HG02759 (cell line): ENCODE results near the gene PLPP4.

Experiments
- ATAC-seq: cut with Tn5 transposase; IDR thresholded peaks from one replicate; pipeline ENCODE4 v1.9.1; 2021; ENCODE audit warnings: mild to moderate bottlenecking, moderate library complexity; ENCODE audit not compliant: unreplicated experiment

Gene PLPP4

DNA sequence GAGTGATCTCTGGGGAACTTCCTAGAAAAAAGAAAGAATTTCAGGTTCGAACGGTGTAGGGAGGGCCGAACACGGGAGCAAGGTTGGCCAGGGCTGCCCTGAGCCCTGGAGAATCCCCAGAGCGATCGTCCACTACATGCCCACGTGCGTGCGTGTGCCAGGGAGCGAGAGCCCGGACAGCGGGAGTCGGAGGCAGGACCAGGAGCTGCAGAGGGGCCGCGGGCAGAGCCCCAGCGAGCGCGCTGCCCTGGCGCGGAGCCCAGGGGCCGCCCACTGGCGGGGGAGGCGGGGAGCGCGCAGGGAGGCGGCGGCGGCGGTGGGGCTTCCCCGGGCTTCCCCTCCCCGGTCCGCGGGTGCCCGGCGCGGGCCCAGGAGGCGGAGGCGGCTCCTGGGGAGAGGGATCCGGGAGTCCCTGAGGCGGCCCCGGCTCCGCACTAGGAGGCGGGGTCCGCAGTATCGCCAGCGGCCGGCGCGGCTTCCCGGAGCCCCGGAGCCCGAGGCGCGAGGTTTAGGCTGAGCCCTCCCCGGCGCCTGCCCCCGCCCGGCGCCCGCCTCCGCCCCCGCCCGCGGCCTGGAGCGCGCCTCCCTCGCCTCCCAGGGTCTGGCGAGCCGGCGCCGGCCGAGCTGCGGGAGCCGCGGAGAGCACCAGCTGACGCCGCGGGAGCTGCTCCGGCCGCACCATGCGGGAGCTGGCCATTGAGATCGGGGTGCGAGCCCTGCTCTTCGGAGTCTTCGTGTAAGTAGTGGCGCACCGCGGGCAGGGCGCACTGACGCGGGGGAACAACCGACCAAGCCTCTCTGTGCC lies at the start of gene PLPP4:
PLPP4 (plus strand) TSS at position 602 of the 805 bp plus-strand sequence; CDS start at position 681, 79 bp downstream.
- ATAC-seq = peak; percentile 58

DNA sequence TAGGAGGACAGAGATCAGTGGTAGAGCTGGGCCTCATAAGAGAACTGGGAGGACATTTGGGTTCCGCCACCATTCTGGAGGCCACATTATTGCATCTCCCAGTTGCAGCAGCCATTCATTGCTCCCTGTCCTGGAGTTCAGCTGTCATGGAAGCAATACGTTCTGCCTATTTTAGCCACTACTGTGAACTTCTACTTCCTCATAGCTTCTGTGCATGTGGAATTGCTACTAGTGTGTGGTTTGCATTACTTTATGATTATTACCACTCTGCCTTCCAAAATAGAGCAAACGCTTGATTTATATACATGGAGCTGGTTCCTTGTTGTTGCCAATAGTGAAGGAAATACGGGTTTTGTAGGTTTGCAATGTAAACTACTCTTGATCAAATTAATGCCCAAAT lies 47.2 kb upstream of the PLPP4 start:
- no peak for ATAC-seq

DNA sequence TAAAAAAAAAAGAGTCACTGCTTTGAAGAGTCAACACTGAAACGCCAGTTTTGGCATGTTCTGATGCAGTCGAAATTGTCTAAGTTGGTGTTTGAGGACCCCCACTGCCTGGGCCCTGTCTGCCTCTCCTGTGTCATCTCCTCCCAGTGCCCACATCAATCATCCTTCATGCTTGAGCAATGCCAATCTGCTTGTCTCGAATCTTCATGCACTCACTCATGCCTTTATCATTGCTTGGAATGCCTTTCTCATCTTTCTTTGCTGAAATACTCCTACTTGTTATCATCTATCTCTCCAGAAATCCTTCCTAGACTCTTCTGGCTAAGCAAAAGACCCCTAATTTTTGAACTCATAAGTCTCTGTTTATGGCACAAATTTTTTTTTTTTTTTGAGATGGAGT lies 42.1 kb upstream of the PLPP4 start:
- no peak for ATAC-seq

DNA sequence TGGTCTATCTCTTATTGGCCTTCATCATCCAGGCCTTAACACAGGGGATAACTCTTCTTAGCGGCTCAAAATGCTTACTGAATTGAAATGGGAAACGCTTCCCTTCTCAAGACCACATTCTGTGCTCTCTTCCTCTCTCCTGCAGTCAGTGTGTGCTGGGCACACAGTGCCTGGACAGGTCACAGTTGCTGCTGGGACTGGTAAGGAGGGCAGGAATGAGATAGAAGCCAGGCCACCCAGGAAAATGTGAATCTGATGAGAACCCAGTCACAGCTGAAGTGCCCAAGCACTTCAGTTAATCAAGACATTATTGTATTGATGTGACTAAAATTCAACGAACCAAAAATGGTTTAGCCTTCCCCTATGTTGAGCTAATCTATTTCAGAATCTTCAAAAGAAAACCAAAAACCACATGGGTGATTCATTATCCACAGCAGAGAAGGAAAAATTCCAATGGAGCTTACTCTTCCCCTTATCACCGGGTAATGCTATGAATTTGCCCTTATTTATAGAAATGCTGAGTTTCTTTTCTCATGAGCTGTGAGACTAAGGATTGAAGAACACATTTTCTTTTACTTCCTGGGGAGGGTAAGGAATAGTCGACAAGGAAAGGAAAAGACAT lies 41.2 kb upstream of the PLPP4 start:
- ATAC-seq = no peak

DNA sequence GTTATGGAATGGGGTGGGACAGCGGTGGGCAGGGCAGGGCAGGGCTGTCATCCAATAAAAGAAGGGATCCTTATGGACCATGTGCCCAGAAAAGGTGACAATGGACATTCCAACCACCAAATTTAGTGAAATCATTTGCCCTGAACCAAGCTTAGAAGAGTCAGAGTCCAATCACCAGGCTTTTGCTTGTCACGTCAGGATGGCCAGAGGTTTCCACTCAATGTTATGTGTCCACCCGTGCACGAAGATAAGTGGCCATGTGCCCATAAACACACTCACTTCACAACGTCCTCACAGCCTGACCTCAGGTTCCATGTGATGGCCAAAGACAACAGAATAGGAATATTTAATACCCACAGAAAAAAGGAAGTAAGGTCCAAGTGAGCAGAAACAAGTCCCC lies 36.6 kb upstream of the PLPP4 start:
- no peak for ATAC-seq

DNA sequence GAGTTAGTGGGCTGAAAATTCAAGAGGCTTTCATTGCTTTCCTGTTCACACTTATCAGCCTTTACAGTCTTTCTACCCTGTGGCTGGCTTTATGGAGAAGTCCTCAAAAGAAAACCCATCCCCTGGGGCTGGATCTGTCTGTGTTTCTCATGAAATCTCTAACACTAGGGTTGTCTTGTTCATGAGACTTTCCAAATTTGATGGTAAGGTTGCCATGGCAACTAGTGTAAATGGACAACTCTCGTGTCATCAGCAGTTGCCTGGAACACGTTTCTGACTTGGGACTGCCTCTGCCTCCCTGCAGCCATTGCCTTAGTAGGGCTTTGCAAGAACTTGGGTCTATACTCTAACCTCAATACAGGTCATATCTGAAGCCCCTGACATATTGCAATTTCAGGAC lies 35.8 kb upstream of the PLPP4 start:
- ATAC-seq = no peak

DNA sequence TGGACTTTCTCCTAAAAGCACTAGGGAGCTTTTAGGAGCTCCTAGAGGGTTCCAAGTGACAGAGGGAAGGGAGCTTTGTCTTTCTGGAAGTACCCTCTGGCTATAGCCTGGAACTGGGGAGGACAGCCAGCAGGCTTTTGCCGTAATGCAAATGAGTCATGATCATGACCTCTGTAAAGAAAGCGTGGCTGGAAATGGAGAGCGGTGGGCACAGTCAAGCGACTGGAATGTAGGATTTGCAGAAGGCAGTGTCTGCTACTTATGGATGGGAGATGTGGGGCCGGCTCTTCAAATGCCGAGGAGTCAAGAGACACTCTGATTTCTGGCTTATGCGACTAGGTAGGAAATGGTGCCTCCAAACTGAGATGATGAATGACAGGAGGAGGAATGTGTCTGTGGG lies 34.6 kb upstream of the PLPP4 start:
- no peak for ATAC-seq

DNA sequence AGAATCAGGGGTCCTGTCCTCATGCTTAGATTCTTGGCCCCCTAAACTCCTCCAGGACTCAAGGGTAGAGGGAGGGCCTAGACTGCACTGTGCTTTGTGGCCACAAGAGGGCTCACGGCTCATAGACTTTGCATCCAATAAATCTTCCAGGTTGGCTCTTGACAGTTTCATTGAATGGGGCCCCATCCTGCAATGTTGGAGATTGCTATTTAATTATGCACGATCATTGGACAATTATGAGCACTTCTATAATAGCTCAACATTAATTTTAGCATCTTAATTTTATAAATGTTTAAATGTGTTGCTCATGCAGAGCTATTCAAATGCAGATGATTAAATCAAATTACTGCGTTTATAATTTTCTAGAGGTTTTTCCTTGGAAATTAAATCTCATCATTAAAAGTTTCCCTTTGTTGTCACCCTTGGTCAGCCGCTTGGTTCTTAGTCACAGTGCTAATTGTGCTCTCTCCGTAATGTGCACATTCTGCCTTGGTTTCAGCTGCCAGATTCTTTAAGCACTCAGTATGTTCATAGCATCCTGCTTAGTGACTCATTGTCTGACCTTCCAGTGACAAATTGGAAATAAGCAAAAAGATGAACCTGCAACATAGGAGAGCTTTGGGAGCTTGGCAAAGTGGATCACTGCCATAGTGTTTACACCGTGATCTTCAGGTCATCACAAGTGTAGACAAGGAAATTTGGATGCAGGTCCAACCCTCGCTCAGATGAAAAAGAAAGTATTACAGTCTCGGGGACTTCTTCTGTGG lies 33.4 kb upstream of the PLPP4 start:
- no peak for ATAC-seq

DNA sequence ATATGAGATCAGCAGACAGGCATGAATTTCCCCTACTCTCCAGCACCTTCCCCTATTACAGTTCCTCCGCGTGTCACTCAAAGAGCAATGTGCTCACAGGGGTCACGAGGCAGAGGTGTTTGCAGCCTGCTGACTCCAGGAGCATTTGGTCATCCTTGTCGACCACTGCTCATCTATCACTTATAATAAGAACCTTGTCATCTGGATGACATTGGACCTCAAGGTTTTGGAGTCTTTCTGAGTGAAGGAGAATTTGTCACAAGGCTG lies 32.9 kb upstream of the PLPP4 start:
- ATAC-seq = no peak

DNA sequence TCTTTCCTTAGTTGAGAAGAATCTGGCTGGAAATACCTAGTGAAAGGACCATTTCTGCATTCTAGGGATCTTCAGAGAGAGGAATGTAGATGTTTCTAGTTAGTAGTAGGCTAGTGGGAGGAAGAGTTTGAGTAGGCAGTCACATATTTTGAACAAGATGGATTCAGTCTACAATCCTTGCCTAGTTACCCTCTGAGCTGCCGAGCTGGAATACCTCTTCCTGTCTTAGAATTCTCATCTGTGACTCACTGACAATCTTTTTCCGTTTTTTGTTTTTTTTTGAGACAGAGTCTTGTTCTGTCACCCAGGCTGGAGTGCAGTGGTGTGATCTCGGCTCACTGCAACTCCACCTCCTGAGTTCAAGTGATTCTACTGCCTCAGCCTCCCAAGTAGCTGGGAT lies 30.7 kb upstream of the PLPP4 start:
- ATAC-seq = no peak

DNA sequence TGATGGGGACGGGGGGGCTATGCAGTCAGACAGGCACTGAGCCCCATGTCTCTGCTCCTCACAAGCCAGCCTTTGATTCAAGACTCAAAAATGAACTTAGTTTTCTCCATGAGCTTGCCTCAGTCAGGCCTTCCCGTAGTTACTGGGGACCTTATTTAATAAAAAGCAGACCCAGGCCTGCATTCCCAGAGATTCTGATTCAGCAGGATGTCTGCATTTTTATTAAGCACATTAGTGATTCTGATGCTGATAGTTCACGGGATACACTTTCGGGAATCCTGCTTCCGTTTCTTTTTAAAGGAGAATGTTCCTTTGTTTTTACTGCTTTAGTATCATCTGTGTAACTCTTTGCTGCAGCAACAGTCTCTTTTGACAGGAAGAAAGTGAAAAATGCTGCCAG lies 28.3 kb upstream of the PLPP4 start:
- ATAC-seq = no peak

DNA sequence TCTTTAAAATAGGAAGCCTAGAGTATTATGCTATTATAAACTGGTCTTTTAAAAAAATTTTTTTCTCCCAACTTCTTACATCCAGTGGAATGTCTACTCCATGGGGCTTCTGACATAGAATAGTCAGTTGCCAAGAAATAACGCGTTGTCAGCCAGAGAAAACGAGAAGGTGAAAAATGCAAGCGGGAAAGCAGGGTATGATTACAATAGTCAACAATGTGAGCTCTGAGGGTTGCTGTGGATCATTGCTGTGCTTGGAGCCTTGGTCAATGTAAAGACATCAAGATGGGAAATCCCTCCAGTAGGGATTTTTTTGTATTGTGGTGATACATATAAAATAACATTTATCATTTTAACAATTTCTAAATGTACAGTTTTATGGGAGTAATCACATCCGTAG lies 27.6 kb upstream of the PLPP4 start:
- ATAC-seq = no peak

DNA sequence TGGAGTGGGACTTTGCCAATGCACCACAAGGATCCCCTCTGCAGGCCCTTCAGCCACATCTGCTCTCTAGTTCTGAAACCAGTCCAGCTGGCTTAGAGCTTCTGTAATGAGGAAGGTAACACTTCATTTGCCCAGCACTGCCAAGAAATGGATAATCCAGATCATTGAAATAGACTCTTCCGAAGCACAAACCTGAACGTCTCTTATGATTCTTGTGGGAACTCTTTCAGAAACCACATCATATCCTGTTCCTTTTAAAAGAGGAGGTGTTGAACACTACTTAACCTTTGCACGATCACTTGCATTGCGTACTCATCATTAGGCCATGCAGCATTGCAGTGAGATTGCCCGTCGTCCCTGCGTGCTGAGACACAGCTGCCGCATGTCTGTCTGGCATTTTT lies 25.8 kb upstream of the PLPP4 start:
- no peak for ATAC-seq

DNA sequence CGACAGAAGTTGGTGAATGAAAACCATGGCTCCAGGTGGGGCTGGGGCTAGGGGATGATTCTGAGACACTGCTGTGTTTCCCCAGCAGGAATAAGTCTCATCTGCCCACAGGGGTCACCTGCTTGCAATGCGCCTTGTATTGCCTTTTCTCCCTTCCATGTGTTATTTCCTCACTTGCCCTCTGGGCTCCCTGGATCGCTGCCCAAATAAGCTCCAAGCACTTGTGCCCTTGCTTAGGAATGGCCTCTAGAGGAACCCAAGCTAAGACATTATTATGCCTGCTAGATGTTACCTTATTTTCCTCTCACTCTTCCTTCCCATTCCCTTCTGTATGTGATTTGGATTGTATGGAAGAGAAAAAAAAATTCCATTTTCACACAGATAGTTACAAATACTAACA lies 24.8 kb upstream of the PLPP4 start:
- no peak for ATAC-seq

DNA sequence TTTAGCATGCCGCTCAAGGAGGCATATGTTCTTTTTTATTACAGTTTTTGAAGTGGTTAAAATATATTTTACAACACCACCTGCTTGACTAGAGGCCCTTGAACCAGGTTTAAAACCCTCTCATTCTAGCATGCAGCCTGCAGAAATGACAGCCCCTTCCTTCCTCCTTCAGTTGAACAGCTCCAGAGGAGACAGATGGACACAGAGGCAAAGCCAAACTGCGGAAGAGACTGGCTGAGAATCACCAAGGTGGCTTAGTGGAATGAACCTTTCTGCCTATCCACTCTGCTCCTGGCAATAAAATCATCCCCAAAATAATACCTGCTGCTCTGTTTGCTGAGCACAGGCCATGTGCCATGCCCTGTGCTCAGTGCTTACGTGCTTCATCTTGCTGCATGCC lies 23.9 kb upstream of the PLPP4 start:
- ATAC-seq = no peak

DNA sequence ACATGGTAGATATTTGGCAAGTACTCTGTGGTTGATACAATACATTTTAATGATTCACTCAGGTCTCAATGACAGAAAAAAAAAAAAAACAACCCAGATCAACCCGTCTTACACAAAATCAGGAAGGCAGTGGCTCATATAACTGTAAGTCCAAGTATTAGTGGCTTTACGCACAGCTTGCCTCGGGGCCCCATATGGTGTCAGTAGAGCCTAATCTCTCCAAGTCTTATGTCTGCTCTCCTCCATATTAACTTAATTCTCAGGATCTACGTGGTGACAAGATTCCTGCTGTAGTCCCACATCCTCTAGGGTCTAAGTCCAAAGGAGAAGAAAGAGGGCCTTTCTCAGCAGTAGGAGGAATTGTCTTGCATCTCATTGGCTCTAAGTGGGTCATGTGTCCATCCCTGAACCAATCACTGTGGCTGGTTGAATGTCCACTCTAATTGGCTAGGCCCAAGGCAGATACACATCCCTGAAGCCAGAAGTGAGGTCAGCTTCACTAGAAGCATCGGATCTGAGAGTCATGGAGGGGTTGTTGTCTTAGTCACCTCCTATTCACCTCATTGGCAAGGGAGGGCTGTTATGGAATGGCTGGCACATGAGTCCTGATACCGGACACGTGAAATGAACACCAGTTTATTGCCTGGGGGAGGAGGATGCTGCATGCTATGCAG lies 20.5 kb upstream of the PLPP4 start:
- ATAC-seq = no peak

DNA sequence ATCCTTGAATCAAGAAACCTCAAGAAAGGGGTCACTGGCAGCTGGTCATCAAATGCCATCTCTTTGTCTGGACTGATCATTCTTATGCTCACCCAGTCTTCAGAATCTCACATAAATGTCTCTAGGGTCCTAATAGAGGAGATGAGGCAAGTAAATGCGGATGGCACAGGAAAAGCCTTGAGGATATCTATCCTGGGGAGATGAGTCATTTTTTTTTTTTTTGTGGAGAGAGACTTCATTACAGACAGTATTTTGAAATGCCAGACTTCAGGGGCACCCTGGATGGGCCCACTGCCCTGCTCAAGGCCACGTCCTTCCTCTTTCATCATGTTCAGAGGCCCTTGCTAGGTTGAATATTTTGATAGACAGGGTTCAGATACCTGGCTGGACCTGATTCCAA lies 19.5 kb upstream of the PLPP4 start:
- ATAC-seq = no peak

DNA sequence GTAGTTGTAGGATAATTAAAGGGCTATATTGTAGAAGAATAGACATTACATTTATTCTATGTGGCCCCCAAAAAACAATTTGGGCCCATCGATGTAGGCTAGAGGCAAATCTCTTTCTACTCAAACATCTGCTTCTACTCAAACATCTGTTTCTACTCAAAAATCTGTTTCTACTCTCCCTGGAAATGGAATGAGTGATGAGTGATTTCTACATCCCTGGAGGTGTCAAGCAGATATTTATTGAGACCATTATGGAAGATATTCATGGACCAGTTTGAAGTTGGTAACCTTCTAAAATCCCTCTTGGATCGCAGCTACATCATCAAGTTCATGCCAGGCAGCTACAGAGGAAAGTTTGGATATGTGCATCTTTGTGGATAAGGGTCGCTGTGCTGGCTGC lies 5.1 kb upstream of the PLPP4 start:
- ATAC-seq = no peak

DNA sequence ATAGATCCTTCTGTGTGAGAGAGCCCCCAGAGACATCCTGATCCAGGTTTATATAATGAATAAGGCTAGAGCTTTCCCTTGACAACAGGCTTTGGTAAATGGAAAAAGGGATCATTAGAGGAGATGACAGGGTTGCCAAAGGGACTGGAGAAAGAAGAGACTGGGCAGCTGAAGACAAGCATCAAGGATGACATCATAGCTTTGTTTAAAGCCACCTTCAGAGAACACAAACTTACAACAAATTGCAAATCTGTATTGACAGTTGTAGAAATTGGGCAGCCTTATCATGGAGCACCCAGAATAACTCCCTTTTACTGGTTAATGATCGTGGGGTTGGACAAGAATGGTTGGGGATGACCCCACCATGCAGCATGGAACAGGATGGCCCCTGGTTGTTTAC lies 3.7 kb upstream of the PLPP4 start:
- ATAC-seq = no peak

DNA sequence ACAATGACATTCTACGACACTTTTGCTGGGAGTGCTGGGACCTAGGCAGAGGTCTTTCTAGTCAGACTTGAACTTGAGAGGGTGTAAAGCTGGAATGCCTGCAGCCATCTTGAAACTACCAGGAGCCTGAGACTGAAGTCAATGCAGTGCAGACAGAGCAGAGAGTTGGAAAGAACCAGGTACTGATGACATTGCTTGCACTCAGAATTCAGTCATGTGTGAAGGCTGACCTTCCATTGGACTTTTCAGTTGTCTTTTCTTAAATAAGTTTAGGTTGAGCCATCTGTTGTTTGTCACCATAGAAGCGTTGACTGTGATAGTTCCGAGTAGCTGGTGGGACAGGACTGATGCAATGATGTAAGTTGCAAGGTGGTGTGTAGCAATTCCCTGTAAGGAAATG lies 3.1 kb upstream of the PLPP4 start:
- no peak for ATAC-seq

DNA sequence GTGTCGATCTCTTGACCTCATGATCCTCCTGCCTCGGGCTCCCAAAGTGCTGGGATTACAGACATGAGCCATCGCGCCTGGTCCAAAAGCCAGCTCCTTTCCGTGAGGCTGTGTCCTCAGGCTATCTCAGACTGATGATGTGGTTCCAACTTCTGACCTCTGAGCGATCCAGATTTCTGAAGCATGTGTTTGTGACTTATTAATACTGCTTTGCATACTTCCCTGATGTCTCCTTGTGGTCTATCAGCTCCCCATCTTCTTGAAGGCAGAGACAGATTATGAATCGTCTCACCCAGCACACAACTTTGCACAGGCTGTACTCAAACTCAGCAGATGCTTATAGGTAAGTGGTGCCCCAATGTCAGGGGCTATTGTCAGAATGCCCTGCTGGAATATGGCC lies 2.0 kb upstream of the PLPP4 start:
- ATAC-seq = no peak

DNA sequence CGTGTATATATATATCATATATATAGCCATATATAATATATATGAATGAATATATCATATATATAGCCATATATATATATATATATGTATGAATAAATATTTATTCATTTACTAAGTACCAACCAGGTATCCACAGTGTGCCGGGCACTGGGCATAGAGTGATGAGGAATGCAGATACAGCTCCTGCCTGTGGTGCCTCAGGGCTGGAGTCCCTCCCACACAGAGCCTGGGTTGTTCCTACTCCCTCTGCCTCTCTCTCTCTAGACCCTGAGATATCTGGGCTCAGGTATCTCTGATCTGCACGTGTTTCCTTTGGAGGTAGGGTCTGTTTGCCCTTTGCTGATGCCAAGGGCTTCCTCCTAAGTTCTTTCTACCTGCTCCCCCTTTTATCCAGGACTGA lies 1.4 kb upstream of the PLPP4 start:
- no peak for ATAC-seq
